Measurements from ENCODE around the gene ROPN1L.
A peak's percentile ranks its signal among the peaks of the same experiment; 100 is the strongest.

Gene ROPN1L

GRCh38 chr5:10416868-10417267 lies 24.8 kb upstream of the ROPN1L start:
- Mint-ChIP-seq H3K36me3 (ENCODE audit: insufficient read depth) (peaks cover 73% of the 10 kb centered on the region), H3K9me3 (no peaks in the 10 kb centered on the region), H3K27ac (peak overlapping the region in 1 of 2 donors; percentile 62), H3K4me3 (no peak overlapping the region), H3K4me1 (ENCODE audit: low read depth in 2 of 2) (peaks cover 0 to 5% of the 10 kb centered on the region in 2 donors), H3K27me3 (no peaks in the 10 kb centered on the region)
- ATAC-seq (replicated peaks), result no peak
- DNase-seq, result no peak

DNA sequence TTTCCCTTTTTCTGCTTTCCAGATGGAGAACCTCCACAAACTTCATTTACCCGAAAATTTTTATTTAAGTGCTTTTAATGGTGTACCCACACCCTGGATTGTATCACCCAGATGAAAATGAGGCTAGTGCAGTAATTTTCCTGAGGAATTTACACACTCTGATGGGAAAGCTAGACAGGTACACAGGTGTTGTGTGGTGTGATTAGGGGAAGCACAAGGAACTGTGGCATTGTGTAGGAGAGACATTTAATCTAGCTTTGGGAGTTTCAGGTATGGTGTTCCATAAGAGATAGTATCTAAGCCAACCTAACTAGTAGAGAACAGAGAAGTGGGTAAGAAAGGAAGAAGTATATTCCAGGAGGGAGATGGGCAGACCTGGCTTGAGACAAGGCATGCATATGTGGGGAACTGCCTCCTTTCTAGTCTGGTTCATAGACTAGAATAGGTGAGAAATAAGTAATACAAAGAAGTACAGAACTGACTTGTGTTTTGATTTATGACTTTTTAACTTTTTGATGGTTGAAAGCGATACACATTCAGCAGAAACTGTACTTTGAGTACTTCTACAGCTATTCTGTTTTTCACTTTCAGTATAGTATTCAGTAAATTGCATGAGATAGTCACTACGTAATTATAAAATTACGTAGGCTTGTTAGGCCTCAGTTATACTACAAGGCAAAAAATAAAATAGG lies 22.9 kb upstream of the ROPN1L start:
- DNase-seq, result no peak
- H3K27ac Mint-ChIP-seq, result no peak overlapping the region
- no peak for ATAC-seq (replicated peaks)
- H3K9me3 Mint-ChIP-seq, result no peaks in the 10 kb centered on the region
- H3K4me3 Mint-ChIP-seq, result no peak overlapping the region
- peaks cover 68% of the 10 kb centered on the region for H3K36me3 Mint-ChIP-seq (ENCODE audit: insufficient read depth)
- H3K27me3 Mint-ChIP-seq, result no peaks in the 10 kb centered on the region
- H3K4me1 Mint-ChIP-seq (ENCODE audit: low read depth in 2 of 2), result peaks cover 0 to 1% of the 10 kb centered on the region in 2 donors

DNA sequence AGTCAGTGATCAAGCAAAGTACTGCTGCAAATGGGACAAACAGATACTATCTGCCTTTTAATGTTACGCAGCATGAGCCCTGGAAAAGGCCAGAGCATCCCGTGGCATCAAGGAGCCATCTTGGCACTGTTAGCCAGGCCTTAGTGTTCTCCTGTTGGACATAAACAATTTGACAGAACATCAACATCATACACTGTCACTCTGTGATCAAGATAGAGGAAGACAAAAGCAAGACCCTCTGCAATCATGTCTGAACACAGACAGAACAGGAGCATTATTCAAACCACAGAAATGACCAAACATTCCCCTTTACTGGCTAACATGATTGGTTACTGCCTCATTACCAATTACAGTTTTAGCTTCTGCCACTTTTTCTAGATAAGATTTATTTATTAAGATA lies 21.2 kb upstream of the ROPN1L start:
- Mint-ChIP-seq H3K27me3 (no peaks in the 10 kb centered on the region), H3K9me3 (no peaks in the 10 kb centered on the region), H3K4me3 (no peak overlapping the region), H3K27ac (peak overlapping the region in 1 of 2 donors; percentile 11), H3K4me1 (ENCODE audit: low read depth in 2 of 2) (peaks cover 0 to 1% of the 10 kb centered on the region in 2 donors), H3K36me3 (ENCODE audit: insufficient read depth) (peaks cover 73% of the 10 kb centered on the region)
- no peak for ATAC-seq (replicated peaks)
- DNase-seq, result no peak

DNA sequence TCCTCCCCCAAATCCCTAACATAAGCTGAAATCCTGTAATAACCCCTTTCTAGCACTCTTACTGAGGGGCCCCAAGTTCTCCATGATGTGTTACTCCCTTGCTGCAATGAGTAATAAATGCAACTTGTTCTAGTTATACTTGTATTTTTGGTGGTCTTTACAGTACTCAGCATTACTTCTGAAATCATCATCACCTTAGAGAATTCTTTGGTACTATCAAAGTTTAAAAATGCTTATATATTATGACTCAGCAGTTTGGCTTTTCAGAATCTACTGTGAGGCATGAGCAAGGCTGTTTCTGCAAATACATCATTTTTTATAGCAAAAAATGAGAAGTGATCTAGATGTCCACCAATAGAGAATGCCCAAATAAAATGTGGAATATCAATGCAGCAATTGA lies 20.7 kb upstream of the ROPN1L start:
- ATAC-seq (replicated peaks), result no peak
- H3K27ac Mint-ChIP-seq, result peak overlapping the region in 1 of 2 donors; percentile 11
- H3K36me3 Mint-ChIP-seq (ENCODE audit: insufficient read depth), result peaks cover 76% of the 10 kb centered on the region
- peaks cover 0 to 1% of the 10 kb centered on the region in 2 donors for H3K4me1 Mint-ChIP-seq (ENCODE audit: low read depth in 2 of 2)
- no peak overlapping the region for H3K4me3 Mint-ChIP-seq
- no peaks in the 10 kb centered on the region for H3K27me3 Mint-ChIP-seq
- H3K9me3 Mint-ChIP-seq, result no peaks in the 10 kb centered on the region
- DNase-seq, result no peak

DNA sequence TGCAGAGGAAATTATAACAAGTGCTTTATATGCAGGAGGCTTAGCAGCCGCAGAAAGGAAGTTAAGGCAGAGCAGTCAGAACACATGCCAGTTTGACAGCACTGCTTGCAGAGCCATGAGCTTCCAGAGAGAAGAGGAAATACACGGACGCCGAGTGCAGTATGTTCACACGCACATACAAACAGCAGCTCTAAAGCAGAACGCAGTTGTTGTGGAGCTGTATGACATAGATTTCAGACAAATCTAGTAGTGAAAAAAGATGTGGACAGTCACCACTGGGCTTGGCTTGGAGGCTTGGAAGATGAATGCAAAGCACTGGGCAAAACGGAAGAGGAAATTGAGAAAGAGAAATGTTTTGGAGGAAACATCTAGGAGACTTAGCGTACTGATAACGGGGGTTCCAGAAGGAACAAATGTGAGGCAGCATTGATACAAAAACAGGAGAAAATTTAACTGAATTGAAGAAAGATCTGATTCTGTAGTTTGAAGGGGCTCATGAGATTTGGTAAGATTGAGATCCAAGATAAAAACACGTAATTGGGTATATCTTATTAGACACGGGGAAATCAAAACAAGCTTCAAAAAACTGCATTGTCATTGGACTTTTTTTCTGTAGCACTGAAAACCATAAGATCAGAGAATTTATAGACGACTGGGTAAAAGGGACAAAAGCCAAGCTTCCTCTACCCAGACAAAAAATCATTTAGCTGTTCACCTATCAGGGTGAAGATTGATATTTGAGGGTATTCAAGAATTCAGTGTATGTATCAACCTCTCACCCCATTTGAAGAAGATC lies 19.6 kb upstream of the ROPN1L start:
- peak overlapping the region; percentile 47 to 53 for H3K27ac Mint-ChIP-seq
- H3K36me3 Mint-ChIP-seq (ENCODE audit: insufficient read depth), result peaks cover 79% of the 10 kb centered on the region
- no peak overlapping the region for H3K4me3 Mint-ChIP-seq
- no peaks in the 10 kb centered on the region for H3K9me3 Mint-ChIP-seq
- ATAC-seq (replicated peaks) (peak; percentile 26), DNase-seq (no peak)
- no peaks in the 10 kb centered on the region for H3K27me3 Mint-ChIP-seq
- peaks cover 0 to 1% of the 10 kb centered on the region in 2 donors for H3K4me1 Mint-ChIP-seq (ENCODE audit: low read depth in 2 of 2)

DNA sequence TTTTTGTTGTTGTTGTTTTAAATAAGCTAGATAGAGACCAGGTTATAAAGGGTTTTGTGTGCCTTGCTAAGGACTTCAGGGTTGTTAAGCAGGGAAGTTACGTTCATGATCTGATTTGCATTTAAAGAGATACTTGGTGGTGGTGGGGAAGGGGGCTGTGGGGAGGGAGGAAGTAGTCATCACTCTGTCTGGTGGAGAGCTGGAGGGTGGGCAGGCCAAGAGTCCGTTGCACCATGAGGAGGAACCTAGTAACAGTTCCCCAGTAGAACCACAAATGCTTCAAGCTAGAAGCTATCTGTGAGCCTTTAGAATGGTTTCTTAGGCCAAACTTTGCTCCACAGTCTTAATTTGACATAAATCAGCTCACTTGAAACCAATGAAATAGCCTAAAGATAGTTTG lies 18.7 kb upstream of the ROPN1L start:
- no peaks in the 10 kb centered on the region for H3K27me3 Mint-ChIP-seq
- H3K4me3 Mint-ChIP-seq, result no peak overlapping the region
- H3K9me3 Mint-ChIP-seq, result no peaks in the 10 kb centered on the region
- H3K36me3 Mint-ChIP-seq (ENCODE audit: insufficient read depth), result peaks cover 79% of the 10 kb centered on the region
- H3K27ac Mint-ChIP-seq, result peak overlapping the region; percentile 47 to 53
- peaks cover 0 to 1% of the 10 kb centered on the region in 2 donors for H3K4me1 Mint-ChIP-seq (ENCODE audit: low read depth in 2 of 2)
- DNase-seq (no peak), ATAC-seq (replicated peaks) (no peak)

GRCh38 chr5:10424124-10424731 lies 17.5 kb upstream of the ROPN1L start:
- peaks cover 0 to 1% of the 10 kb centered on the region in 2 donors for H3K4me1 Mint-ChIP-seq (ENCODE audit: low read depth in 2 of 2)
- DNase-seq, result no peak
- H3K27me3 Mint-ChIP-seq, result no peaks in the 10 kb centered on the region
- no peak overlapping the region for H3K4me3 Mint-ChIP-seq
- no peaks in the 10 kb centered on the region for H3K9me3 Mint-ChIP-seq
- peak overlapping the region; percentile 2 to 15 for H3K27ac Mint-ChIP-seq
- ATAC-seq (replicated peaks), result peak; percentile 55
- peaks cover 77% of the 10 kb centered on the region for H3K36me3 Mint-ChIP-seq (ENCODE audit: insufficient read depth)

DNA sequence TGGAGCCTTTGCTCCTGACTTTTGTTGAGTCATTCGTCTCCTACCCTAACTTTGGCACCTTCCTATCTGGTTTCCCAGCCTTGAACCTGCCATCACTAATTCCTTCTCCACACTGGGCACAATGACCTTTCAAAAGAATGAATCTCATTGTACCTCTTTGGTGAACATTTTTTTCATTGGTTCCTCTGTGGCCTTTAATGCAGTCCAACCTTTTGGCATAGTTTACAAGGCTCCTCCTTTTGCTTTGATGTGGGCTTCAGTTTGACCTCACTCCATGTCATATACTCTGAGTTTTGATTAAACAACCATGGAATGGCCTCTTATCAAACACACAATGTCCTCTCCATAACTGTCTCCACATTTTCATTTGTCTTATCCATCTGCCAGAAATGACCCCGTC lies 14.5 kb upstream of the ROPN1L start:
- peaks cover 82% of the 10 kb centered on the region for H3K36me3 Mint-ChIP-seq (ENCODE audit: insufficient read depth)
- no peaks in the 10 kb centered on the region for H3K9me3 Mint-ChIP-seq
- ATAC-seq (replicated peaks) (no peak), DNase-seq (no peak)
- no peak overlapping the region for H3K4me3 Mint-ChIP-seq
- H3K27me3 Mint-ChIP-seq, result no peaks in the 10 kb centered on the region
- peak overlapping the region in 1 of 2 donors; percentile 19 for H3K27ac Mint-ChIP-seq
- H3K4me1 Mint-ChIP-seq (ENCODE audit: low read depth in 2 of 2), result peaks cover 1 to 4% of the 10 kb centered on the region in 2 donors

- peak overlapping the region in 1 of 2 donors; percentile 19 for H3K27ac Mint-ChIP-seq
- no peaks in the 10 kb centered on the region for H3K27me3 Mint-ChIP-seq
- H3K9me3 Mint-ChIP-seq, result no peaks in the 10 kb centered on the region
- DNase-seq, result no peak
- H3K4me1 Mint-ChIP-seq (ENCODE audit: low read depth in 2 of 2), result peaks cover 4 to 5% of the 10 kb centered on the region in 2 donors
- no peak overlapping the region for H3K4me3 Mint-ChIP-seq
- ATAC-seq (replicated peaks), result no peak
- peaks cover 86% of the 10 kb centered on the region for H3K36me3 Mint-ChIP-seq (ENCODE audit: insufficient read depth)
Measured at GRCh38 chr5:10427978-10428377, 13.7 kb upstream of the ROPN1L start.

GRCh38 chr5:10431415-10431814 lies 10.3 kb upstream of the ROPN1L start:
- ATAC-seq (replicated peaks), result no peak
- no peak overlapping the region for H3K4me3 Mint-ChIP-seq
- no peaks in the 10 kb centered on the region for H3K9me3 Mint-ChIP-seq
- peaks cover 5 to 8% of the 10 kb centered on the region in 2 donors for H3K4me1 Mint-ChIP-seq (ENCODE audit: low read depth in 2 of 2)
- H3K27ac Mint-ChIP-seq, result peak overlapping the region; percentile 4 to 29
- DNase-seq, result no peak
- no peaks in the 10 kb centered on the region for H3K27me3 Mint-ChIP-seq
- peaks cover 64% of the 10 kb centered on the region for H3K36me3 Mint-ChIP-seq (ENCODE audit: insufficient read depth)

GRCh38 chr5:10432059-10433008 lies 9.3 kb upstream of the ROPN1L start:
- Mint-ChIP-seq H3K4me3 (no peak overlapping the region), H3K9me3 (no peaks in the 10 kb centered on the region), H3K36me3 (ENCODE audit: insufficient read depth) (peaks cover 56% of the 10 kb centered on the region), H3K27me3 (no peaks in the 10 kb centered on the region), H3K4me1 (ENCODE audit: low read depth in 2 of 2) (peaks cover 5 to 8% of the 10 kb centered on the region in 2 donors), H3K27ac (peak overlapping the region; percentile 21 to 29)
- ATAC-seq (replicated peaks), result no peak
- no peak for DNase-seq

- ATAC-seq (replicated peaks) (no peak), DNase-seq (no peak)
- Mint-ChIP-seq H3K27me3 (no peaks in the 10 kb centered on the region), H3K36me3 (ENCODE audit: insufficient read depth) (peaks cover 40% of the 10 kb centered on the region), H3K27ac (no peak overlapping the region), H3K9me3 (no peaks in the 10 kb centered on the region), H3K4me3 (no peak overlapping the region), H3K4me1 (ENCODE audit: low read depth in 2 of 2) (peaks cover 5 to 8% of the 10 kb centered on the region in 2 donors)
Measured at GRCh38 chr5:10434392-10434791, 7.3 kb upstream of the ROPN1L start.

GRCh38 chr5:10438301-10438700 lies 3.4 kb upstream of the ROPN1L start:
- H3K27me3 Mint-ChIP-seq, result no peaks in the 10 kb centered on the region
- ATAC-seq (replicated peaks), result no peak
- no peak overlapping the region for H3K27ac Mint-ChIP-seq

More at GRCh38 chr5:10438301-10438700, 3.4 kb upstream of the ROPN1L start:
- DNase-seq, result no peak
- Mint-ChIP-seq H3K36me3 (ENCODE audit: insufficient read depth) (peaks cover 16% of the 10 kb centered on the region), H3K4me3 (no peak overlapping the region), H3K9me3 (no peaks in the 10 kb centered on the region), H3K4me1 (ENCODE audit: low read depth in 2 of 2) (peaks cover 10 to 11% of the 10 kb centered on the region in 2 donors)
